Suprapubic skin (tissue), 4 donors: ENCODE data around the gene ZNF148. TPM values are rescaled to one million over a fixed set of nuclear protein-coding genes. Genes with fewer than 3 reads are reported as not detected.
"Not testable (repeated sequence)": the region's sequence is repeated elsewhere in the genome, so short reads cannot be mapped to it uniquely, and the experiment has no call there.

Source experiments
- DNase-seq, 2 donors: peaks; one replicate each; pipeline ENCODE4 v3.0.0-alpha.2; 2019; ENCODE audit warnings: low spot score in 2 of 2
- H3K27ac ChIP-seq: fragments of 200-600 bp; sonication (generic); one replicate; pipeline ENCODE4 v1.5.1; 2019
- H3K27me3 ChIP-seq: fragments of 200-600 bp; sonication (generic); one replicate; pipeline ENCODE4 v1.5.1; 2019
- H3K36me3 ChIP-seq: fragments of 200-600 bp; sonication (generic); one replicate; pipeline ENCODE4 v1.5.1; 2019
- H3K4me1 ChIP-seq: fragments of 200-600 bp; sonication (generic); one replicate; pipeline ENCODE4 v1.5.1; 2019
- H3K4me3 ChIP-seq: fragments of 200-600 bp; sonication (generic); one replicate; pipeline ENCODE4 v1.5.1; 2019; ENCODE audit warnings: mild to moderate bottlenecking
- H3K9me3 ChIP-seq: fragments of 200-600 bp; sonication (generic); one replicate; pipeline ENCODE4 v1.5.1; 2019
- EP300 ChIP-seq: sonication (generic); formaldehyde crosslinking; IDR thresholded peaks from one replicate; pipeline ENCODE4 v1.6.1; 2017; ENCODE audit warnings: antibody characterized with exemption
- POLR2A ChIP-seq, 2 donors: fragments of 450-650 bp; IDR thresholded peaks; one replicate each; pipeline ENCODE4 v1.6.1; 2017; ENCODE audit warnings: antibody characterized with exemption in 2 of 2, mild to moderate bottlenecking in 2 of 2, moderate library complexity in 2 of 2
- POLR2AphosphoS5 ChIP-seq, 3 donors: sonication (generic); formaldehyde crosslinking; IDR thresholded peaks; one replicate each; pipeline ENCODE4 v1.6.1; 2017; ENCODE audit warnings: antibody characterized with exemption in 3 of 3
- WGBS: methylation state at CpG from one replicate; pipeline ENCODE4 v1.1.5; 2018; 5-methylcytosine and 5-hydroxymethylcytosine counted together
- total RNA-seq, 4 donors: library from RNA; depleted of rRNA; stranded (reverse); fragments of >200 nt; gene quantifications; one replicate each; pipeline ENCODE4 v1.1.0, GENCODE V29; 2016
- TF ChIP-seq, protein P1 (sequence below), 2 donors: fragments of 200-600 bp in 1 of 2; fragments of 450-650 bp in 1 of 2; sonication (generic) in 1 of 2; IDR thresholded peaks; one replicate each; pipeline ENCODE4 v1.5.1; 2016 to 2019; ENCODE audit warnings: antibody characterized with exemption in 2 of 2, mild to moderate bottlenecking in 1 of 2, moderate library complexity in 1 of 2

ZNF148 gene
- 10 to 100 TPM; 16.5 to 30.0 (median 20.3) TPM for total RNA-seq

DNA sequence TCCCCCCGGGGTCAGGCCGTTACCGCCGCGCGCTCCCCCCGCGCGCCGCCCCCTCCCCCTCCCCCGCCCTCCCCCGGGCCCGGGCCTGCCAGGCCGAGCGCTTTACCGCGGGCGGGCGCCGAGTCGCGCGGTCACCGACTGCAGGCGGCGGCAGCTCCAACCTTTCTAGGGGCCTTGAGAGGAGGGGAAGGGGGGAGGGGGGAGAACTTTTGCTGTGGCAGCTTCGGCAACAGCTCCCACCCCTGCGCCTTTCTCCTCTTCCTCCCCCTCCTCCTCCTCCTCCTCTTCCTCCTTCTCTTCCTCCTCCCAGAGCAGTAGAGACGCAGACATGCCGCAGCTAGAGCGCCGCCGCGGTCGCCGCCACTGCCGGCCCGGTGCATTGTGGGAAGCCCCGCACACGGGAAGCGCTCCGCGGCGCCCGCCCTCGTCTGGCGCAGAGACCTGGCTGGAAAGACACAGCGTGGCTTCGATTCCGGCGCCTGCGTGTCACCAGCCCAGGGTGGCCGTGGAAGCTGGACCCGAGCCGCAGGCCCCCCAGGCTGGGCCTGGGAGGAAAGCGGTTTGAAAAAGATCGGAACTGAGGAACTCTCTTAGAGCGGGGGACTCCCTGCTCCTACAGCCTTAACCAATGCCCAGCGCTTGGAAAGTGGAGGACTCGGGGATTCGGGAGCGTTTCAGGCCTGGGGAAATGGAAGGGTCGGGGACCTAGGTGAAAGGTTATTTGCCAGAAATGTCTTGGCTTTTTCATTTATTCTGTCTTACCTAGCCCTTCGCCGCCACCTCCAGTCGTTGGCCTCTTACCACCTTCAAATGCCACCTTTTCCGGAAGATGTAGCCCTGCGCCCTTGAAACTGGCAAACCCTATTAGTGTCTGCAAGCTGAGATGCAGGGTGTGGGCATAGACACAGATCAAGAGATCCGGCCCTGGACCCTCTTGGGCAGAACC, at the start of gene ZNF148:
Gene ZNF148, minus strand, starts transcription at position 330 of the 946 bp plus-strand sequence. CDS start 61,685 bp downstream, outside the sequence.
- peaks cover 36% of the 10 kb centered on the region for H3K4me1 ChIP-seq
- no peaks in the 10 kb centered on the region for H3K36me3 ChIP-seq
- H3K4me3 ChIP-seq: peak within 1 kb of the TSS; percentile 97
- under 1% methylated on average over 37 of the region's 69 CpGs for WGBS
- no peaks in the 10 kb centered on the region for H3K9me3 ChIP-seq
- TF ChIP-seq EP300 (no peak), POLR2AphosphoS5 (IDR thresholded peaks at IDR 0.05) (peak in 2 of 3 donors; percentile 24 to 84), POLR2A (IDR thresholded peaks at IDR 0.05) (peak in 1 of 2 donors; percentile 78)
- peak; percentile 91 to 93 for DNase-seq
- peak within 1 kb of the TSS; percentile 94 for H3K27ac ChIP-seq
- no peaks in the 10 kb centered on the region for H3K27me3 ChIP-seq

DNA sequence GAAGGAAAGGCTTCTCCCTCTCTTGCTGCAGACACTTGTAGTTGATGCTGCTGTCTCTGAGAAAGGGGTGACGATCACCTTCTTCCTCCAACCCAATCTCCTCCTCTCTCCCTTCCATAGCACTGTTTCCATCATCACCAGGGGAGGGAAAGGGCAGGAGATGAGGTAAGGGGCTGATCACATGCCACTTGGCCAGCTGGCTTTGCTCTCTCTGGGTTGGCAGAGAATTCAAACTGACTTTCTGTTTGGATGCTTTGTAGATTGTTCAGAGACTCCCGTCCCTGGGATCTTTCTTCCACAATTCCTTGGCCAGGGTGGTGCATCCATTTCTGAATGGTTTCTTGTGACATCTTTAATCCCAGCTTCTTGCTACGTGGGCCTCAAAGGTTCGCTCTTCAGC, 43.2 kb upstream of the ZNF148 start:
- DNase-seq: no peak
- no peak overlapping the region for H3K4me3 ChIP-seq
- no peaks in the 10 kb centered on the region for H3K4me1 ChIP-seq
- WGBS: 93% methylated on average over 4 of the region's 4 CpGs
- no peaks in the 10 kb centered on the region for H3K9me3 ChIP-seq
- H3K27me3 ChIP-seq: no peaks in the 10 kb centered on the region
- no peaks in the 10 kb centered on the region for H3K36me3 ChIP-seq
- TF ChIP-seq EP300 (no peak), POLR2AphosphoS5 (IDR thresholded peaks at IDR 0.05) (no peak), POLR2A (IDR thresholded peaks at IDR 0.05) (no peak)
- TF ChIP-seq, protein P1, sequence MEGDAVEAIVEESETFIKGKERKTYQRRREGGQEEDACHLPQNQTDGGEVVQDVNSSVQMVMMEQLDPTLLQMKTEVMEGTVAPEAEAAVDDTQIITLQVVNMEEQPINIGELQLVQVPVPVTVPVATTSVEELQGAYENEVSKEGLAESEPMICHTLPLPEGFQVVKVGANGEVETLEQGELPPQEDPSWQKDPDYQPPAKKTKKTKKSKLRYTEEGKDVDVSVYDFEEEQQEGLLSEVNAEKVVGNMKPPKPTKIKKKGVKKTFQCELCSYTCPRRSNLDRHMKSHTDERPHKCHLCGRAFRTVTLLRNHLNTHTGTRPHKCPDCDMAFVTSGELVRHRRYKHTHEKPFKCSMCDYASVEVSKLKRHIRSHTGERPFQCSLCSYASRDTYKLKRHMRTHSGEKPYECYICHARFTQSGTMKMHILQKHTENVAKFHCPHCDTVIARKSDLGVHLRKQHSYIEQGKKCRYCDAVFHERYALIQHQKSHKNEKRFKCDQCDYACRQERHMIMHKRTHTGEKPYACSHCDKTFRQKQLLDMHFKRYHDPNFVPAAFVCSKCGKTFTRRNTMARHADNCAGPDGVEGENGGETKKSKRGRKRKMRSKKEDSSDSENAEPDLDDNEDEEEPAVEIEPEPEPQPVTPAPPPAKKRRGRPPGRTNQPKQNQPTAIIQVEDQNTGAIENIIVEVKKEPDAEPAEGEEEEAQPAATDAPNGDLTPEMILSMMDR (IDR thresholded peaks at IDR 0.05): no peak
- no peak overlapping the region for H3K27ac ChIP-seq

- Histone ChIP-seq H3K4me3 (no peak overlapping the region), H3K36me3 (no peaks in the 10 kb centered on the region), H3K27me3 (no peaks in the 10 kb centered on the region), H3K27ac (no peak overlapping the region), H3K9me3 (no peaks in the 10 kb centered on the region), H3K4me1 (no peaks in the 10 kb centered on the region)
- WGBS: 86% methylated on average over 3 of the region's 3 CpGs
- TF ChIP-seq POLR2A (IDR thresholded peaks at IDR 0.05) (no peak), POLR2AphosphoS5 (IDR thresholded peaks at IDR 0.05) (no peak), EP300 (no peak)
- TF ChIP-seq, protein P1 (IDR thresholded peaks at IDR 0.05): no peak
- no peak for DNase-seq
Measured at GRCh38 chr3:125416235-125416634, 41.1 kb upstream of the ZNF148 start.

- H3K9me3 ChIP-seq: no peaks in the 10 kb centered on the region
- WGBS: 66% methylated on average over 8 of the region's 8 CpGs
- DNase-seq: no peak
- no peak overlapping the region for H3K4me3 ChIP-seq
- no peaks in the 10 kb centered on the region for H3K36me3 ChIP-seq
- H3K4me1 ChIP-seq: no peaks in the 10 kb centered on the region
- TF ChIP-seq POLR2AphosphoS5 (IDR thresholded peaks at IDR 0.05): no peak
- no peaks in the 10 kb centered on the region for H3K27me3 ChIP-seq
- no peak overlapping the region for H3K27ac ChIP-seq
Measured at GRCh38 chr3:125414669-125415068, 39.5 kb upstream of the ZNF148 start.

GRCh38 chr3:125410922-125411321, 35.8 kb upstream of the ZNF148 start:
- 91% methylated on average over 6 of the region's 6 CpGs for WGBS

DNA sequence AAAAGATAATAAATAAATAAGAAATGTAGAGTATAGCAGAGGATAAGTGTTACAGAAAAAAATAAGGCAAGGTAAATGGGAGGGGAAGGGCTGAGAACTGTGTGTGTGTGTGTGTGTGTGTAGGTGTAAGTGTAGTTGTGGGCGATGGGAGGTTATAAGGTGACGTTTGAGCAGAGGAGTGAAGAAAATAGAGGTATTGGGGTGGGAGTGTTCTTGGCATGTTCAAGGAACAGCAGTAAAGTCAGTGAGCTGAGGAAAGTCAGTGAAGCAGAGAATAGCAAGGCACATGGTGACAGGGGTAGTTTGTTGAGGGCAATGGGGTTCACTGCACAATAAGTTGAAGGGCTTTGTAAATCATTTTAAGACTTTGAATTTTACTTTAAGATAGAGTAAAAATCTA, 30.9 kb upstream of the ZNF148 start:
- Histone ChIP-seq H3K27me3 (no peaks in the 10 kb centered on the region), H3K4me1 (no peaks in the 10 kb centered on the region), H3K4me3 (no peak overlapping the region), H3K36me3 (no peaks in the 10 kb centered on the region), H3K9me3 (no peaks in the 10 kb centered on the region), H3K27ac (no peak overlapping the region)
- 89% methylated on average over 2 of the region's 2 CpGs for WGBS
- no peak for DNase-seq
- no peak for TF ChIP-seq POLR2AphosphoS5 (IDR thresholded peaks at IDR 0.05)
- TF ChIP-seq, protein P1 (IDR thresholded peaks at IDR 0.05): no peak
- TF ChIP-seq POLR2A (IDR thresholded peaks at IDR 0.05): no peak
- TF ChIP-seq EP300: no peak

More at GRCh38 chr3:125410922-125411321, 35.8 kb upstream of the ZNF148 start:
- DNase-seq: no peak
- no peak for TF ChIP-seq EP300
- TF ChIP-seq, protein P1 (IDR thresholded peaks at IDR 0.05): no peak
- no peak for TF ChIP-seq POLR2AphosphoS5 (IDR thresholded peaks at IDR 0.05)
- TF ChIP-seq POLR2A (IDR thresholded peaks at IDR 0.05): no peak
- Histone ChIP-seq H3K27ac (no peak overlapping the region), H3K36me3 (no peaks in the 10 kb centered on the region), H3K4me3 (no peak overlapping the region), H3K9me3 (no peaks in the 10 kb centered on the region), H3K27me3 (no peaks in the 10 kb centered on the region), H3K4me1 (no peaks in the 10 kb centered on the region)

- H3K4me3 ChIP-seq, H3K27me3 ChIP-seq, H3K27ac ChIP-seq, H3K4me1 ChIP-seq, H3K9me3 ChIP-seq, H3K36me3 ChIP-seq, DNase-seq: not testable (repeated sequence)
- 96% methylated on average over 4 of the region's 4 CpGs for WGBS
Measured at GRCh38 chr3:125405515-125405914, 30.4 kb upstream of the ZNF148 start.
